Ishikawa (cell line): ENCODE results near the gene VPS41.

ENCODE experiments used
- MAX ChIP-seq: IDR thresholded peaks from 2 replicates; pipeline ENCODE4 v1.6.1; 2012
- ZBTB7A ChIP-seq: IDR thresholded peaks from 2 replicates; pipeline ENCODE4 v1.6.1; 2012; ENCODE audit warnings: low read depth
- TF ChIP-seq, protein P1 (sequence below): IDR thresholded peaks from 2 replicates; pipeline ENCODE4 v1.6.1; 2012; ENCODE audit warnings: low read depth, mild to moderate bottlenecking

DNA sequence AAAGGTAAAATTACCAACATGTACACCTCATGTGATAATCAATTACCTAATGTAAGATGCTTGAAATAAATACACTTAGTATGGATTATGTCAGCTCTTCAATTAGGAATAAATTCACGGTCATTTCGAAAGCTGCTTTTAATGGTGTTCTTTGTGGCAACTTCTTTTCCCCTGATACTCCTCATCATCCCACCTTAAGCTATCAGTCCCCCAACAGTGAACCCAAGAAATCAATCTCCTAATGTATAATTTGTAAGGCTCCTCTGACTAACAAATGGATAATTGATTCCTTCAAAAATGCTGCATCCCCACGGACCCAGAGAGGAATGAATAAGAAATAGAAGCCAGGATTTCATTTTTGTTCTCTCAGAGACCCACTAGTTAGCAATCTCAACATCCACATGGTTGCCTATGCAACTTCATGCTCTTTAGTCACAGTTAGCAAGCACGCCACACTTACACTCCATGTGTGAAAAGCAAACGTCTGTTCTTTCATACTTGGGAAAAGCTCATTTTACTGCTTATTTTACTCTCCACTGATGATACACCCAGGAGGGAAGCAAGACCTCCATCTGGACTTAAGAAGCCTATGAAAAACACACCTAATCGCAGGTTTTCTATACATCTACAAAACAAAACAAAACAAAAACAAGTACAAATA is 70.1 kb downstream of the VPS41 start:
- TF ChIP-seq, protein P1, sequence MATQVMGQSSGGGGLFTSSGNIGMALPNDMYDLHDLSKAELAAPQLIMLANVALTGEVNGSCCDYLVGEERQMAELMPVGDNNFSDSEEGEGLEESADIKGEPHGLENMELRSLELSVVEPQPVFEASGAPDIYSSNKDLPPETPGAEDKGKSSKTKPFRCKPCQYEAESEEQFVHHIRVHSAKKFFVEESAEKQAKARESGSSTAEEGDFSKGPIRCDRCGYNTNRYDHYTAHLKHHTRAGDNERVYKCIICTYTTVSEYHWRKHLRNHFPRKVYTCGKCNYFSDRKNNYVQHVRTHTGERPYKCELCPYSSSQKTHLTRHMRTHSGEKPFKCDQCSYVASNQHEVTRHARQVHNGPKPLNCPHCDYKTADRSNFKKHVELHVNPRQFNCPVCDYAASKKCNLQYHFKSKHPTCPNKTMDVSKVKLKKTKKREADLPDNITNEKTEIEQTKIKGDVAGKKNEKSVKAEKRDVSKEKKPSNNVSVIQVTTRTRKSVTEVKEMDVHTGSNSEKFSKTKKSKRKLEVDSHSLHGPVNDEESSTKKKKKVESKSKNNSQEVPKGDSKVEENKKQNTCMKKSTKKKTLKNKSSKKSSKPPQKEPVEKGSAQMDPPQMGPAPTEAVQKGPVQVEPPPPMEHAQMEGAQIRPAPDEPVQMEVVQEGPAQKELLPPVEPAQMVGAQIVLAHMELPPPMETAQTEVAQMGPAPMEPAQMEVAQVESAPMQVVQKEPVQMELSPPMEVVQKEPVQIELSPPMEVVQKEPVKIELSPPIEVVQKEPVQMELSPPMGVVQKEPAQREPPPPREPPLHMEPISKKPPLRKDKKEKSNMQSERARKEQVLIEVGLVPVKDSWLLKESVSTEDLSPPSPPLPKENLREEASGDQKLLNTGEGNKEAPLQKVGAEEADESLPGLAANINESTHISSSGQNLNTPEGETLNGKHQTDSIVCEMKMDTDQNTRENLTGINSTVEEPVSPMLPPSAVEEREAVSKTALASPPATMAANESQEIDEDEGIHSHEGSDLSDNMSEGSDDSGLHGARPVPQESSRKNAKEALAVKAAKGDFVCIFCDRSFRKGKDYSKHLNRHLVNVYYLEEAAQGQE, result no peak
- no peak for TF ChIP-seq MAX
- no peak for TF ChIP-seq ZBTB7A
